Activated T-cell treated with anti-CD3 and anti-CD28 coated beads for 1 hour (primary cell): ENCODE data around the gene FLT3LG.

ENCODE experiments used
- DNase-seq: peaks from one replicate; pipeline ENCODE4 v3.0.0-alpha.2; 2020; ENCODE audit warnings: low read depth

Gene FLT3LG, protein sequence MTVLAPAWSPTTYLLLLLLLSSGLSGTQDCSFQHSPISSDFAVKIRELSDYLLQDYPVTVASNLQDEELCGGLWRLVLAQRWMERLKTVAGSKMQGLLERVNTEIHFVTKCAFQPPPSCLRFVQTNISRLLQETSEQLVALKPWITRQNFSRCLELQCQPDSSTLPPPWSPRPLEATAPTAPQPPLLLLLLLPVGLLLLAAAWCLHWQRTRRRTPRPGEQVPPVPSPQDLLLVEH

GRCh38 chr19:49473868-49474541 lies at the start of gene FLT3LG:
Gene FLT3LG (plus strand): TSS chr19:49474215. CDS start chr19:49474640, 425 bp downstream.
- DNase-seq = peak; percentile 84

GRCh38 chr19:49425178-49425577 lies 48.8 kb upstream of the FLT3LG start, which contains the start of gene GFY:
Gene GFY (plus strand): TSS chr19:49425388. CDS start chr19:49426431, 1,043 bp downstream.
- DNase-seq = no peak

DNA sequence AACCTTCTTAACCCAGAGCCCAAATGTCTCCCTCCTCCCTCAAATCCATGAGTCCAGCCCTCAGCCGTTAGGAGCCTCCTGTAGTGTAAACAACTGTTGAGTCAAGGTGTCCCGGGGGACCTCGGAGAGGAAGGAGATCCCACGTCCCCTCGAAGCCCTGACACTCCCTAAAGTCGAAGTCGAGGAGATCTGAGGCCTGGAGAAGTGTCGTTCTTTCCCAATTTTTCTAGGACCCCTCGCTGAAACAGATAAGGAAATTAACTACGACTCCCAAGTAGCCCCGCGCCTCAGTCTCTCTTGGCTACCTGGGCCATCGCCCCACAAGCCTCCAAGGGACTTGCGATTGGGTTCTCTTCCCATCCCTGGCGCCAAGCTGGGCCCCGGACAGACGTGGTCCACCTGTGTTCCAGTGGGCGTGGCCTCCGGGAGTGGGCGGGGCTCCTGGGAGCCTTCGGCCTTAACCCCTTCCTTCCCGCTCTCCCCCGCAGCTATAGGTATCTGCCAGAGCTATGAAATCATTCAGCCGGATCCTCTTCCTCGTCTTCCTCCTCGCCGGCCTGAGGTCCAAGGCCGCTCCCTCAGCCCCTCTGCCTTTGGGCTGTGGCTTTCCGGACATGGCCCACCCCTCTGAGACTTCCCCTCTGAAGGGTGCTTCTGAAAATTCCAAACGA lies 48.0 kb upstream of the FLT3LG start:
- DNase-seq = no peak

- no peak for DNase-seq
Observed at GRCh38 chr19:49427339-49427738, 46.7 kb upstream of the FLT3LG start.

GRCh38 chr19:49427855-49428546 lies 46.0 kb upstream of the FLT3LG start:
- no peak for DNase-seq

DNA sequence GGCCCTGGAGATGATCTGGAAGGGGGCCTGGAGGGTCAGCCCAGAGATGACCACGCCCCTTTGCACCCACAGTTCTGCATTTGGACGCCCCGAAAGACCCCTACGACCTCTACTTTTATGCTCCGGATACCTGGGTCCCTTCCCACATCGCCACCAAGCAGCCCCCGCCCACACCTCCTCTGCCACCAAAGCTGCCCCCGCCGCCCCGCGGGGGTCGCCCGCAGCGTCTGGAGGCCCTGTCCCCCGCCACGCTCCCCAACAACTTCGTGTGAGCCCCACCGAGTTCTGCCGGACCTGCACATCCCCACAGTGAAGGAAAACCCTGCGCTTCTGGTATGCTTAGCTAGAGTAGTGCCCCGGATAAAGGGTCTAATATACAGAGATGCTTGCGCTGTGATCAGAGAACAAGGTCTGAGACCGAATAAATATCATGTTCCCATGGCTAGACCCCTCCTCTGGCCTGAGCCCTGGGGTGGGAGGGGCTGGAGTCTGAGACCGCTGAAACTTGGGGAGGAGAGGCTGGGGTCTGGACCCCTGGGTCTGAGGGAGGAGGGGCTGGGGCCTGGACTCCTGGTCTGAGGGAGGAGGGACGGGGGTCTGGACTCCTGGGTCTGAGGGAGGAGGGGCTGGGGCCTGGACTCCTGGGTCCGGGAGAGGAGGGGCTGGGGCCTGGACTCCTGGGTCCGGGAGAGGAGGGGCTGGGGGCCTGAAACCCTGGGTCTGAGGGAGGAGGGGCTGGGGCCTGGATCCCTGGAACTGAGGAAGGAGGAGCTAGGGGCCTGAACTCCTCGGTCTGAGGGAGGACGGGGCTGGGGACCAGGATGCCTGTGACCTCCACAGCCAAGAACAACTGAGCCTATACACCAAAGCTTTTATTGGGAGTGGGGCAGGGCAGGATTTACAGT lies 45.2 kb upstream of the FLT3LG start:
- DNase-seq = no peak

DNA sequence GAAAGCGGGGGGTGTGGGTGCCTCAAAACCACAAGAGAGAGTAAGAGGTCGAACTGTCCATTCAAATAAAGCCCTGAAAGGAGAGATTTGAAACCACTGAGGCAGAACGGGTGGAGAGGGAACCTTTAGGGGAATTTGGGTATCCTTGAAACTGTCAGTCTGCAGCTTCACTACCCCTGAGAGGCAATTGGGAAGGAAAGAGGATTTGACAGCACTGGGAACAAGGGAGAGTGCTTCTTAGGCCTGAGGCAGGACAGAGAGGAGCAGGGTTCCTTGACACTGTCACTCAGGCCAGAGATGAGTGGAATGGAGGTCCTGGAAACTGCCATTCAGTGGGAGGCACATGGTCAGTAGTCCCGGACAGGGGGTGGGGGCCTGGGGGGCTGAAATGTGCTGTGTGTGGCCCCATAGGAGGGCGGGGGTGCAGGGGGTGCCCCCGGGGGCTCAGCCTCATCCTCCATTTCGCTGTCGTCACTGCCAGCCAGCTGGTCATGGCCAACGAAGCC lies 43.8 kb upstream of the FLT3LG start:
- no peak for DNase-seq

DNA sequence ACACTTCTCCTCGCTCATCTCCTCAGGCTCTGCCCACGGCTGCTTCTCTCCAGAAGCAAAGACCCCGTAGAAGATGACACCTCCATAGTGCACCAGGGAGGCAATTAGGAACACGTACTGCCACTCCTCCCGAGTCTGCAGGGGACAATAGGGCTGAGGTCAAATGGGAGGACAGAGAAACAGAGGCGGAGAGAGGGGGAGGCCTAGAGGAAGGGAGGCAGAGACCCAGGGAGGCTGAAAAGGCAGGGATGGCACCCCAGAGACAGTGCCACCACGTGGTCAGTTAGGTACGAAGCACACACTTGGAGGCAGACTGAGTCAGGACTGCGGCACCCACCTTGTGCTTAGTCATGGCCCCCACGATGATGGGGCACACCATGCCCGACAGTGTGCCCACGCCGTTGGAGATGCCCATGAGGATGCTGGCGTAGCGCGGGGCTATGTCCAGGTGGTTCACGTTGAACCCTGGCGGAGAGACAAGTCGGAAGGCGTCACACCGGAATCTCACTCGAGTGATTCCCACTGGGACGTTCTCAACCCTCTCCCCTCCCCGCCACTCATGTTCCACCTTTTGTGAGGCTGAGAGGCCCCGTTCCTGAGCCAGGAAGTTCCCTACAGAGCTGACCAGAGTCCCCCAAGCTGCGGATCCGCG lies 43.2 kb upstream of the FLT3LG start:
- no peak for DNase-seq

- DNase-seq = no peak
Observed at GRCh38 chr19:49431330-49431749, 42.7 kb upstream of the FLT3LG start.

DNA sequence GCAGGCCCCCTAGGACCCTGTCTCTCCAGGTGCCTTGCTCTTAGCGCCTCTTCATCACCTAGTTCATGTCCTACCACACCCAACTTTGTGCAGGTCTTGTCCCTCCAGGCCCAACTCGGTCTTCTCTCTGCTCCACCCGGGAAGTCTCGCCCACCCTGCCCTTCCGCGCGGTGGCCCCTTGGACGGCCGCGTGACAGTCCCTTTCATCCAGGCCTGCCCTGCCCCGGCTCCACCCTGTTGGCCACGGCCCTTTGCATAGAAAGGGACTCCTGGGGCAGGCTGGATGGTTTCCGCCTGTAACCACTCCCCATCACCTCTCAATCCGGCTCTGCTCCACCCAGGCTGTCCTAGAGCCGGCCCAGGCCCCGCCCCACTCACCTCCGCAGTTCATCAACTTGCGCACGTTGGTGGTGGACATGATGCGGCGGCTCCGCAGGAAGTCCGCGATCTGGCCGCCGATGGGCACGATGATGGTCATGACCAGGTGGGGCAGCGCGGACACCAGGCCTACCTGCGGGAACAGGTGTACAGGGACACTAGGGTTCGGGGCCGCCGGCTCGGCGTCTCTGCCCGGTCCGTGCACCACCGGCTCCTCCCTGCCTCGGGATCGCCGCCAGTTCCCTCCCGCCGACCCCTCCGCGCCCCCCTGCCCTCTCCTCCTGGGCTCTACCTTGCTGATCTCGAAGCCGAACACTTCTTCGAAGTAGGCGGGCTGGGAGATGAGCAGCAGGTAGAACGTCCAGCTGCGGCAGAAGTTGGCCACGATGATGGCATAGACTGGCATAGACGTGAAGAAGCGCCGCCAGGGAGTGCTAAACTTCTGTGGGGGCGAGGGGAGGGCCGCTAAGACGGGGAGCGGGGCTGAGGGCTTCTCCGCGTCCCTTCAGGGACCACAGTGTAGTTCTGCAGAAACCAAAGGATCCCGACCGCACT lies 41.6 kb upstream of the FLT3LG start:
- DNase-seq = no peak

DNA sequence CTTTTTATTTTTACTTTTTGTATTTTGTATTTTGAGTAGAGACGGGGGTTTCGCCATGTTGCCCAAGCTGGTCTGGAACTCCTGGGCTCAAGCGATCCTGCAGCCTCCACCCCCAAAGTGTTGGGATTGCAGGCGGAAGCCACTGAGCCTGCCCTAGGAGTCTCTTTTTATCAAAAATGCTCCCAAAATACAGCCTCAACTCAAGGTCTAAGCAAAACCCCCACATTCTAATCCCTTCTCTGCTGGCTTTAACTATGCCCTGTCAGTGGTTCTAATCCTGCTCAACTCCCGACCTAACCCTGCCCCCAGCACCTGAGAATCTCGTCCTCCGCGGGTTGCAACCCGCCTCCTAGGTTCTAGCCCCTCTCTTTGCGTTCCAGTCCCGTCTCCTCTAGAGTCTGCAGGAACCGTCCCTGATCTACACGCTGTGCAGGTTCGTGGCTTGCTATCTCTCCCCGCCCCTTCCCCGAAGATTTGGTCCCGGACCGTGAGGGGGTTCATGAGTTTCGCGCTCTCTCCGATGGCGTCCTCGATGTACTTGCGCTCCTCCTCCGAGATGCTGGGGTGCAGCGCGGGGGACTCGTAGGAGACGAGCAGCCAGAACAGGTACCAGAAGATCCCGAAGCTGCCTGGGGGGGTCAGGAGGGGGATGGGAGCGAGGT lies 40.6 kb upstream of the FLT3LG start:
- DNase-seq = no peak

GRCh38 chr19:49434907-49435583 lies 39.0 kb upstream of the FLT3LG start:
- no peak for DNase-seq

DNA sequence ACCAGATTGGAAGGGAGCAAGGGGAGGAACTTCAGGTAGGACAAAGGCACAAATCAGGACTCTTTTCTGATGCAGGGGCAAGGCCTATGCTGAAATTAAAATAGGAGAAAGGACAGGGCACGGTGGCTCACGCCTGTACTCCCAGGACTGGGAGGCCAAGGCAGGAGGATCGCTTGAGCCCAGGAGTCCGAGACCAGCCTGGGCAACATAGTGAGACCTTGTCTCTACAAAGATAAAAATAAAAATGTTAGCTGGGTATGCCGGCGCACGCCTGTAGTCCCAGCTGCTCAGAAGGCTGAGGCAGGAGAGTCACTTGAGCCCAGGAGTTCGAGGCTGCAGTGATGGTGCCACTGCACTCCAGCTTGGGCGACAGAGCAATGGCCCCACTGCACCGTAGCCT lies 38.3 kb upstream of the FLT3LG start:
- no peak for DNase-seq

DNA sequence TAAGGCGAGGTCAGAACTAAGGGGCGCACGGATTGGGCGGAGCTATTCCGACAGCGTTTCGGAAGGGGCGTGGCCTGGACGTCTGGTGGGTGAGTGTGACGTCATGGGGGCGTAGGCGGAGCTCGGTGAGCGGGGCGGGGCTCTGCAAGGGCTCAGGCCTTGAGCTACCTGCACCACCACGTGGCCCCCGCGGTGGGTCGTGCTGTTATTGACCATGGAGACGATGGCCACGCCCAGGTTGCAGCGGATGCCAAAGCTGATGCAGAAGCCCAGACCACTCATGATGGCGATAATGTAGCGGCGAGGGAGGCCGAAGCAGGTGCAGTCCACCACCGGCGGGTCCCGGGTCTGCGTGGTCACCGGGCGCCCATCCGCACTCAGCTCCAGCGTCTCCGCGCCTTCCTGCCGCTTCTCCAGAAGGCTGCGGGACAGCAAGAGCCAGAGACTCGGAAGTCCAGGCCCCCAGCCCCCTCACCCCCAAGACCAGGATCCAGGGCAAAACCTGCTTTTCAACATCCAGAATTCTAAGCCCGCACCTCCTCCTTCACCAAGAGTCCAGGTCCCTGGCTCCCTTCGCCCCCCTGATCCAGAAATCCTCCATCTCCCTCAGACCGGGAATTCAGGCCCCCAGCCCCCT lies 37.5 kb upstream of the FLT3LG start:
- no peak for DNase-seq

DNA sequence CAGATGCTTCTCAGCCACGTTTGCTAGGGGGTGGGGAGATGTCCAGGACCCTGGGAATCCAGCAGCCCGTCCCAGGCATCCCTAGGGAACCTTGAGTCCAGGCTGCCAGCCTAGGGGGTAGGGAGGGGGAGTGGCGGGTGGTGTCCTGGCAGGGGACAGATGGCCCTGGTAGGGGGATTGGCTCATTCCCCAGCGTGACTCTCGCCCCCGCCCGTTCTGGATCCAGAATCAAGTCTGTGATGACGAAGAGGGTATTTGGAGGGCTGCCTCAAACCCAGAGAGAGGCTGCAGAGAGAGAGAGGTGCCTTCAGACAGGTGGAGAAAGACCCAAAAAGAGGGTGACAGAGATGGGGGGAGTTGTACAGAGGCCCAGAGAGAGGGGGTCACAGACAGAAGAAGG lies 36.8 kb upstream of the FLT3LG start:
- no peak for DNase-seq

GRCh38 chr19:49438261-49438660 lies 35.8 kb upstream of the FLT3LG start:
- DNase-seq = no peak

DNA sequence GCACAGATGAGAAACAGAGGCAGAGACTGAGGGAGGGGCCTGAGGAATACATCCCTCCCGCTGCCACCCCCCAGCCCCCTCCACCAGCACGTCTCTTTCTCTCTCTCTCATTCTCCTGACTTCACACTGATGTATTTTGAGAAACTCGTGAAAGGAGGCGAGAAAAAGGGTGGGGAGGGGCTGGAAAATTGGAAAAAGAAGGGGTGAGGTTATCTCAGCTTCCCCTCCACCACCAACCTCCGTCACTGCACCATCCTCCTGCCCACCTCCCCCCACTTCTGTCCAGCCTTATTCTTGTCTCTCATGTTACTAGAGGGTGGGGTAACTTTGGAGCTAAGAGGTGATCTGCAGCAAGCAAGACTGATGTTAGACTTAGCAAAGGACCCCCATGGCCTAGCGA lies 34.2 kb upstream of the FLT3LG start:
- no peak for DNase-seq
